HTR-8/SVneo (cell line): Measurements from ENCODE around the gene VIL1.
A peak's percentile ranks its signal among the peaks of the same experiment; 100 is the strongest.

Experiments used
- DNase-seq: peaks from one replicate; pipeline ENCODE4 v3.0.0; 2011; ENCODE audit warnings: low spot score, mixed read lengths; ENCODE audit not compliant: insufficient read length
- FAIRE-seq: peaks from 2 replicates; lab custom pipeline; 2011; peaks lifted over from hg19 to GRCh38; lab: Jason Lieb, UNC

Gene VIL1

DNA sequence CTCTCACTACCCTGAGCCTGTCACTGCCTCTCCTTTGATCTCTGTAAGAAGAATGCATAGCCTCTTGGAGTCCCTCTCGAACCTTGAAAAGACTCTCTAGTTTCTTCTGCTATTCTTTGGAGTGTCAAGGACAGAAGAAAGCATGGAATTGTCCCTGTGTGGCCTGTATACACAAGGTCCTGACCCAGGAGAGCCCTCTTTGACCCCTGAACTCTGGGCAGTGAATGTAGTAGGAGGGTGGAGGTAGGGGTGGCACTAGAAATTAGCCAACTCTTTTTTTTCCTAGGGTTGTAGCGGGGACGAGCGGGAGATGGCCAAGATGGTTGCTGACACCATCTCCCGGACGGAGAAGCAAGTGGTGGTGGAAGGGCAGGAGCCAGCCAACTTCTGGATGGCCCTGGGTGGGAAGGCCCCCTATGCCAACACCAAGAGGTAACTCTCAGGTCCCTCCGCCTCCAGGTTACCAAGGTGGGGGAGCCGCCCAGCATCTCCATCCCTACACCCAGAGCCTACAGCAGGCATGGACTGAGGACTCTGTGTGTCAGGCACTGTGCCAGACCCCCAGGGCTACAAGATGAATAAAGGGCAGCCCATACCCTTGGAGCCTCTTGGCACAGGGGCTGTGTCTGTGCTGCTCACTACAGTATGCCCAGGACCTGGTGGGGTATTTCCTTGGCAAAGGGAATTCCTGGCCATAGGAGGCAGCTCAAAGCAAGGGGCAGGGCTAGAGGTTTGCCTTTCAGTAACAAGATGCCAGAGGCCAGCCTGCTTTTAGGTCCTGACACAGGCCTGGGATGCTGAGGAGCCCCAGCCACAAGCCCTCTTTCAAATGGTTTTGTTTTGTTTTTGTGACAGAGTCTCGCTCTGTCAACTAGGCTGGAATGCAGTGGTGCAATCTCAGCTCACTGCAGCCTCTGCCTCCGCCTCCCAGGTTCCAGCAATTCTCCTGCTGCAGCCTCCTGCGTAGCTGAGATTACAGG, 16.4 kb downstream of the VIL1 start:
- DNase-seq, result no peak
- FAIRE-seq, result no peak

DNA sequence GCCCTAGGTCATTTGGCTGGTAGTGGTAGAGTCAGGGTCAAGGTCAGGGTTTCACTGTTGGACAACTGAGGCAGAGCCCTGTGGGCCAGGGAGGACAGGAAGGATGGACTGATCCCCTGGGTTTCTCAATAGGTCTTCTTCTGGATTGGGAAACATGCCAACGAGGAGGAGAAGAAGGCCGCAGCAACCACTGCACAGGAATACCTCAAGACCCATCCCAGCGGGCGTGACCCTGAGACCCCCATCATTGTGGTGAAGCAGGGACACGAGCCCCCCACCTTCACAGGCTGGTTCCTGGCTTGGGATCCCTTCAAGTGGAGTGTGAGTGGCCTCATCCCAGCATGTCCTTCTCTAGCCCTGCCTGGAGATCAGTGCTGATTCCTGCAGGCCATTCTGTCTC, 18.1 kb downstream of the VIL1 start:
- FAIRE-seq, result no peak
- no peak for DNase-seq

DNA sequence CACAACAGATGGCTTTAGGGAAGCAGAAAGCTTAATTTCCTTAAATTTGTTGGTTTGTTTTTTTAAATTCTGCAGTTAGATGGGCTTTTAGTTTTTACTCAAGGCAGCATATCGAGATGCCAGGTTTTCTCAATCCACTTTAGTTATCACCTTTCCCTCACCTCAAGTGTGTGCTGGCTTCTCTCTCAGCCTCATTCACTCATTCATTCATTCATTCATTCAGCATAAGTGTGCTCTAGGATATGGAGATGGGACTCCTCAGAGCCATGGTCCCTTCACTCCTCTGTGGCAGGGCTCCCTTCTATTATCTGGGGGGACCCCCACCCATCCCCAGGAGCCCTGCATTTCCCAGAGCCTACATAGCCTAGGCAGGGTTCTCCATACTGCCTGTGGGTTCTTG, 19.0 kb downstream of the VIL1 start:
- no peak for DNase-seq
- no peak for FAIRE-seq

DNA sequence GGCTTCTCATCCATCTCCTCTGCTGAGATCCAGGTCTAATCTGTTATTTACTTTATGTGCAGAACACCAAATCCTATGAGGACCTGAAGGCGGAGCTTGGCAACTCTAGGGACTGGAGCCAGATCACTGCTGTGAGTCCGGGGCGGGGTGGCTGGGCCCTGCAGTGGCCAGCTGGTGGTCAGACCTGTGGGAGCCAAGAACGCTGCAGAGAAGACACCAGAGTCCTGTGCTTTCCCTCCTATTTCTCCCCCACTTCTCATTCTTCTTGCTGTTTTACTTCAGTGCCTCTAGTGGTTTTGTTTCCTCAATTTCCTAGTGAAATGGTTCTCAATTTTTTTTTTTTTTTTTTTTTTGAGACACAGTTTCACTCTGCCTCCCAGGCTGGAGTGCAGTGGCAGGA, 19.7 kb downstream of the VIL1 start:
- FAIRE-seq (no peak), DNase-seq (no peak)

DNA sequence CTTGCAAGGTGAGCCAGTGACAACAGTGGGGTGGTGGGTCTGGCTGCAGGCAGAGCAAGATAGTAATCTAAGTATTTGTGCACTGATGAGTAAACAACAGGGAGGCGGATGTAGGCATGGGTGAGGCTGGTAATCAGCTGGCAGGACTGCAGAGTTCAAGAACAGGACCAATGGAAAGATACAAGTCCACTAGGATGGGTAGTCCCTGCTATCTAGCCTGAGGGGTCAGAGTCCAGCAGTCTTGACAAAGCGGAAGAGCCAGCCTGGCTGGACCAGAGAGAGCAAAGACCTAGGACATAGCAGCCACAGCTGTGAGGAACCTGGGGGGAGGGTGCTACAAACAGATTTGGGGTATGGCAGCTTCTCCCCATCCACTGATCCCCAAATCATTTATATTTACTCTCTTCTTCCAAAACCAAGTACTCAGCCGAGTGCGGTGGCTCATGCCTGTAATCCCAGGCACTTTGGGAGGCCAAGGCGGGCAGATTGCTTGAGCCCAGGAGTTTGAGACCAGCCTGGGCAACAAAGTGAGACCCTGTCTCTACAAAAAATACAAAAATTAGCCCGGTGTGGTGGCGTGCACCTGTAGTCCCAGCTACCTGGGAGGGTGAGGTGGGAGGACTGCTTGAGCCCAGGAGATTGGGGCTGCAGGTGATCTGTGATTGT, 25.9 kb downstream of the VIL1 start:
- no peak for FAIRE-seq
- no peak for DNase-seq

DNA sequence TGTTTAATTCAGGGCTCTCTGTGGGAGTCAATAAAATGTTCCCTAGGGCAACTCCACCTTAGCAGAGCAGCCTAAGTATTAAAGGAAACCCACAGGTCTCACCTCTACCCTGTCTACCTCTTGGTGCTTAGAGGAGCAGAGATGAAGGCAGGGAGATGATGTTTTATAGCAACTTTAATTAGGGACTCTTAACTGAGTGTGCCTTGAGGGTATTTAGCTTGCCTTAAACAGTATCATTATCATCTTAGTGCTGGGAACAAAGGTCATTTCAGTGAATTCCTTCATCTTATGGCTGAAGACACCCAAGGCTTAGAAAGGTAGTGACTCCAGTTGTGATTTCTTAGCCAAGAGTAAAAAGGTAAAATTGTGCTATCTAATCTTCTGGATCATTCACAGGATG, 26.7 kb downstream of the VIL1 start:
- FAIRE-seq, result no peak
- DNase-seq, result no peak

DNA sequence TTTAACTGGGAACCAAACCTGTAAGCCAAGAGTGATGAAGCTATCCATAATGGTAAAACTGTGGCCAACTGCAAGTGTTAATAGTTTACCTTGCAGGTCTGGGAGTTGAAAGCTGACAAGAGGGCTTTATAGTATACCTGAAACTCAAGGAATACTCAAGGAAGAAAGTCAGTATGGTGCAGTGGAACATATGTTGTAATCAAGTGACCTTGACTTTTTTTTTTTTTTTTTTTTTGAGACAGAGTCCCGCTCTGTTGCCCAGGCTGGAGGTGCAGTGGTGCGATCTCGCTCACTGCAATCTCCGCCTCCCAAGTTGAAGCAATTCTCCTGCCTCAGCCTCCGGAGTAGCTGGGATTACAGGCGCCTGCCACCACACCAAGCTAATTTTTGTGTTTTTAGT, 27.6 kb downstream of the VIL1 start:
- no peak for DNase-seq
- no peak for FAIRE-seq

DNA sequence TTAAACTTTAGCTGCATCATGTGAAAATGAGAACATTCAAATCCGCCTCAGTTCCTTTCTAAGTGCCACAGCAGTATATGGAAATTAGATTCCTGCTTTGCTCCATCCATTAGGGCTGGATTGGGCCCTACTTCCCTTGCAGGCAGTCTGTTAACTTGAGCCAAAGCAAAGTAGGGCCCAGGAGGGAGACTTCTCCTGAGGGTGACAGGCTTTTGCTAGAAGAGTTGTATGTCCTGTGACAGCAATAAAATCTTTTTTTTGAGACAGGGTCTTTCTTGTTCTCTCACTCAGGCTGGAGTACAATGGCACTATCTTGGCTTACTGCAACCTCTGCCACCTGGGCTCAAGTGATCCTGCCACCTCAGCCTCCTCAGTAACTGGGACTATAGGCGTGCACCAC, 28.1 kb downstream of the VIL1 start:
- DNase-seq (no peak), FAIRE-seq (no peak)

DNA sequence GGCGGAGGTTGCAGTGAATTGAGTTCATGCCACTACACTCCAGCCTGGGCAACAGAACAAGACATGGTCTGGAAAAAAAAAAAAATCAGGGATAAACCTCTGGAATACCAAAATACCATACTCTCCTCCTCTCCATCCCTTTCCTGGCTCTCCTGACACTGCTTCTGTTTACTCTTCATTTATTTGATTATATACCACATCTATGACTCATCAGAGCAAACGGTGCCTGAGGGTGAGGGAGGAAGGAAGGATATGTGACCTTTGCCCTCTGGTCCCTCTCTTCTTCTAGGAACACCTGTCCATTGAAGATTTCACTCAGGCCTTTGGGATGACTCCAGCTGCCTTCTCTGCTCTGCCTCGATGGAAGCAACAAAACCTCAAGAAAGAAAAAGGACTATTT, 30.0 kb downstream of the VIL1 start:
- FAIRE-seq, result no peak
- DNase-seq, result peak; percentile 36

DNA sequence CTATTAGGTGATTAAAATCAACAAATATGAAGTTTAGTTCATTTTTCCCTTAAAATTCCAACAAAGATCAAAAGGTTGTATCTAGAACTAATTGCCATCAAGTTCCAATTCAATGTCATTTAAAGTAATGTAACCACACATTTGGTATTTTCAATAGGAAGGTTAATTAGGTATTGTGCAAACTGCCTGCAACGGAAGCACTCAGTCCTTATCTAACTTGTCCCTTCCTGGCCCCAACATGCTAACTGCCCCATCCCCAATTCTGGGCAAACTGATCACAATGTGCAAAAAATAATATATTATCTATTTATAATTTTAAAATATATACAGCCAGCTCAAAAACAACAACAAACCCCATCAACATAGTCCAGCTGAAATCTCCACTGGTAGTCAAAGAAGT, 33.2 kb downstream of the VIL1 start:
- FAIRE-seq, result no peak
- DNase-seq, result no peak

DNA sequence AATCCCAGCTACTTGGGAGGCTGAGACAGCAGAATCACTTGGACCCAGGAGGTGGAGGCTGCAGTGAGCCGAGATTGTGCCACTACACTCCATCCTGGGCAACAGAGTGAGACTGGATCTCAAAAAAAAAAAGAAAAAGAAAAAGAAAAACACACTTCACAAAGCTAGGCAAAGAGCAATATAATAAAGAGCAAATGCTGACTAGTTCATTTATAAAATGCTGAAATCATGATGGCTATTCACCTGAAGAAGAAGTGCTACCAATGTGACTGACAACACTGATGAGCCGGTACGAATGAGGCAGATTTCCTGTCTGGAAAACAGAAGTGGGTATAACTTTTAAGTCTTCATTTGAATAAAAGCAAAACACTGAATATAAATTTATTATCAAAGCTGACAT, 37.9 kb downstream of the VIL1 start:
- DNase-seq (no peak), FAIRE-seq (no peak)

DNA sequence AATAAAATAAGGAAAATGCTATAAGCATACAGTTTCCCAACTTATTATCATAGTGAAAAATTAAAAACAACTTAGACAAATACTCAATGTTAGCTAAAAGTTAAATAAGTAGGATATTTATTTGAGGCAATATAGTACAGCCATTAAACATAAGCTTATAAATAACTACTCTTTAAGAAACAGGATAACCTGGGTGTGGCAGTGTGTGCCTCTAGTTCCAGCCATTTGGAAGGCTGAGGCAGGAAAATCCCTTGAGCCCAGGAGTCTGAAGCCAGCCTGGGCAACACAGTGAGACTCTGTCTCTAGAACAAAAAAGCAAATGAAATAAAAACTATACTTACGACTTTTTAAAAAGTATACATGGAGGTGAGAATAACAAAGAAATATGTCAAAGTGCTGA, 39.7 kb downstream of the VIL1 start:
- DNase-seq (no peak), FAIRE-seq (no peak)

DNA sequence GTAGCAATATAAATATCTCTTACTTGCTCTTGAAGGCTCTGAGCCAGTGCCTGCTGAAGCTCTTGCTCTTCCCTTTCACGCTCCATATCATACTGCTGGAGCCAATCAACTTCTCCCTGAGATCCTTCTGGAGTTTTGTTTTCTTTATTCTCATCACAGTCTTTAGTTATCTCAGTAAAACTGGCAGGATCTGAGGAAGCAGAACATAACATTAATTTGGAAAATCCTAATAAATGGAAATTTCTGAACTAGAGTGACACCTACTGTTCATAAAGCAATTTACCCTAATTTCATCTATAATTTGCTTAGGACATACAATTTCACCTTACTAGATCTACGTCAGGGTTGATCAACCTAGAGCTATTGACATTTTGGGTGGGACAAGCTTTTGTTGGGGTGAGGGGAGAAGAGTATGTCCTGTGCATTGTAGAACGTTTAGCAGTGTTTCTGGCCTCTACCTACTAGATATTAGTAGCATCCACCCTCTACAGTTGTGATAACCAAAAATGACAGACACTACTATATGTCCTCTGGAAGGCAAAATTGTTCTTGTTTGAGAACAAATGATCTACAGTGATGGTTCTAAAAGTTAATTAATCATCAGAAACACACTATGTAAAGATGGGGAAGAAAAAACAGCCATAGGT, 47.2 kb downstream of the VIL1 start:
- DNase-seq (peak; percentile 19), FAIRE-seq (no peak)

DNA sequence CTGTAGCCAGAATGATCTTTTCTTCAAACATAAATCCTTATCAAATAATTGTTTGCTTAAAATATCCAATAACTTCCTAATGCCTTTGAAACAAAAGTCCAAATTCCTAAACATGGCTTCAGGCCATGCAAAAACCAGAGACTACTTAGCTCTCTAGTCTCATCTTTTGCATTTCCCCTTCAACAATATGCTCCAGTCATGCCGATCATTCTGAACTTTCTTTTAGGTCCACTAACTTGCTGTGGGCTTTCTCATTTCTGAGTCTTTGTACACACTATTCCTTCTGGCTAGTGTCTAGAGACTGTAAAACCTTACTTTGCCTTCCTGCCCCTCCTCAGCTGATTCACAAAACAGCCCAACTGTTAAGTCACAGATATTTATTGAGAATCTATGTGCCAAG, 51.5 kb downstream of the VIL1 start:
- DNase-seq, result no peak
- no peak for FAIRE-seq

DNA sequence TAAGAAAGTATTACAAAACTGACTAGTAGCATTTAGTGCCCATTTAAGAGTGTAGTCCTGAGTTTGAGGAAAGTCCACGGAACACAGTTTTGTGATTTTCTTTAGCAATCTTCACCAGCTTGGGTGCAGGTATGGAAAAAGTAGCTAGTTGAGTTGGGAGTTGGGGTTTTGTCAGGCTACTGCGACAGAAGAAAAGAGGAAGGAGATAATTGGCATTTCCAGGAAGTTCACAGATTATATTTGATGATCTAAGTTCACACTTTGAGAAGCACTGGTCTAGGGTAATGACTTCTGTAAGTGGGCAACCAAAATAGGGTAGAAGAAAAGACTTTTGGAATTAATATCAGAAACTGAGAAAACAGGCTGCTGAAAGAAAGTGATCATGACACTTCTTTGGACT, 52.1 kb downstream of the VIL1 start:
- FAIRE-seq (no peak), DNase-seq (no peak)

DNA sequence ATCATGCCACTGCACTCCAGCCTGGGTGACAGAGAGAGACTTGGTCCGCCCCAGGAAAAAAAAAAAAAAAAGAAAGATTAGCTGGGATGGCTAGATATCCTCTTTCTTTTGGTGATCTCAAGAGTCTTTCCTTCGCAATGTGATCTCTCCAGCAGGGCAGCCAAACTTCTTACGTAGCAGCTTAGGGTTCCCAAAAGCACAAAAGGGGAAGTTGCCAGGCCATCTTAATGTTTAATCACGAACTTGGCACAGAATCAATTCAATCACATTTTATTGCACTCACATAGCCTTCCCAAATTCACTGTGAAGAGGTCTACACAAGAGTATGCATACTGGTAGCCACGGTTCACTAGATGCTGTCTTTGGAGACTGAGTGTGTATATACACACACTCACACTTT, 53.1 kb downstream of the VIL1 start:
- FAIRE-seq (no peak), DNase-seq (no peak)

DNA sequence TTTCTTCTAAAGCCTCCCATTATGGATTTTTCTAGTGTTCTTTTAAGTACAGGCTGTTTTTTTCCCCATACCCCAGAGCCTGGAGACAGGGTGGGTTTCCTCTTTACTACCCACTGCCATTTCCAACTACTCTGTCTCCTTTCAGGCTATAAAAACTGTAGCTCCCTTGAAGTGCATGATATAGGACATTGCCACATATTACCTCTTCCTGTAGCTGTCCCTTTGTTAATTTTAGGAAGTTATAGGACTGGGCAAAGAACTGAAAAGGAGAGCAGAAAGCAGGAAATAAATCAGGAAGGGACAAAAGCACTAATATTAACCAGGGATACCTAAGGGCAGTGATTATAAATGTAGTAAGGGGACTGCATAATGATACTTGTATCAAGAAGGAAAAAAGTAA, 54.1 kb downstream of the VIL1 start:
- DNase-seq (no peak), FAIRE-seq (no peak)

DNA sequence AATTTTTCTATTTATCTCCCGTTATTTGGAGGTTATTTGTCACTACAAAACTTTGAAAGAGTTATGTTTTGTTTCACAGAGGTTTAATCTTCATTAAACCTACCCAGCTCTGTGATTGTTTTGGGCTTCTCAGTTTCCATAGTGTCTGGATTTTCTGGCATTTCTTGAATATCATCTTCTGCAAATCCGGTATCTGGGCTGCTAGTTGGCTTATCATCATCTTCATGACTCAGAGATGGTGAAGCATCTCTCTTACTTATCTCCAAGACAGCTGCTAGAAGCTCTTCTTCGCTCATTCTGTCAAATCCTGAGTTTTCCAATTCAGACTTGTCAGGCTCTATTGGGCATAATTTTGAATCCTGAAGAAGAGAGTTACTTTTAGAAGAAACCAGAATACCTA, 55.6 kb downstream of the VIL1 start:
- DNase-seq (no peak), FAIRE-seq (no peak)

DNA sequence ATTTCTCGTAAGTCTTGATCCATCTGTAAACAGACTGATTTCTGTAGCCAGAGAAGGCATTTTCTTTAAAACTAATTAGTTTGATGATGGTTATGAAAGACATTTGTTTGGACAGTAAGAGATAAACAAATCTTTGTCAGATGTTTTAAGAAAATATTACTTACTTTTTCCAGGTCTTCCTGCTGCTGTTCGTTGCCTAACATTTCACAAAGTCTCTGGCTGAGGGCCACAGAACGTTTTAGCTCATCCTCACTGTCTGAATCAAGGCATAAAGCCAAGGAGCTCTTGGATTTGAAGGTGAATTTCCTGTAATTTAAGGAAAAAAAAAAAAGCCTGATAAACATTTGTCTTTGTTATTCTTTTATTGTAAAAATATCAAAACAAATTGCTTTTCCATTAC, 57.8 kb downstream of the VIL1 start:
- no peak for DNase-seq
- FAIRE-seq, result no peak

DNA sequence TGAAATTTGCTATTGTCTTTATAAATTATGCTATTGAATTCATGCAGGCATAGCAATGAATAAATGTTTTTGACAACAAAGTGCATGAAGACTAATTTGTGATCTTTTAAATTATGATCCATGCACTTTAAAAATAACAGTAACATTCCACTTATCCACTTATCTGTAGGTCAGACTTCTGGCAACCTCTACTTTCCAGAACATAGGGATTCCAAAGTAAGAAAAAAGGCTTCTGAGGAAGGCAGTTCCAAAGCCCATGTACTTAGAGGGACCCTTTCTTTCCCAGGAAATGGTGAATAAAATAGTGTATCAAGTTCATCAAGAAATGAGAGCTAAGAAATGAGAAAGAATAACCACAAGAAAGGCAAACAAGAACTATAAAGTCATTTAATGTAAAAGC, 58.3 kb downstream of the VIL1 start:
- DNase-seq (no peak), FAIRE-seq (no peak)

DNA sequence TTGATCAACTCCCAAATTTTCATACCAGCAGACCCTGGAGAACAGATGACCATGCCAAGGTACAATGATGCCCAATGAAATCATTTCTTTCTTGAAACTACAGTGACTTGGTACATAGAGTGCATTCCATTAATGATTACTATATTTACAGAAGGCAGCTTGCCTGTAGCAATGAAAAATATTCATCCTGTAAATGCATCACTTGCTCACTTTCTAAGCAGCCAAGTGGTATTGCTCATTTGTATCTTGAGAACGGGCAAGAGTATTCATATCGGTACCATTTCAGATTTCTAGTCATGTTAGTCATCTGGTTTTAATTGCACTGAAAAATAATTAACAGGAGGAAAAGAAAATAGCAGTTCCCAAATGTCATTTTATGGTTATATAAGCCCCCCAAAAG, 59.6 kb downstream of the VIL1 start:
- FAIRE-seq (no peak), DNase-seq (no peak)
